ENCODE results near the gene LTBR.
"Not testable (repeated sequence)": the region's sequence is repeated elsewhere in the genome, so short reads cannot be mapped to it uniquely, and the experiment has no call there.

The LTBR gene

GRCh38 chr12:6383572-6384498 is at the start of gene LTBR:
LTBR (plus strand) TSS chr12:6384162; CDS start chr12:6384359, 197 bp downstream.
- Histone ChIP-seq H3K27ac (peak within 1 kb of the TSS; percentile 72), H3K27me3 (peaks cover 28% of the 10 kb centered on the region), H3K36me3 (no peaks in the 10 kb centered on the region), H3K9ac (peak within 1 kb of the TSS; percentile 74), H4K20me1 (no peaks in the 10 kb centered on the region), H3K4me1 (peaks cover 22% of the 10 kb centered on the region), H3K9me3 (no peaks in the 10 kb centered on the region), H3K4me2 (peak within 1 kb of the TSS; percentile 87), H3K4me3 (peak within 1 kb of the TSS; percentile 60)
- no peak for TF ChIP-seq Cebpa-rat (IDR thresholded peaks at IDR 0.05)

GRCh38 chr12:6334359-6334758 is 49.6 kb upstream of the LTBR start:
- Histone ChIP-seq H3K9ac (no peak overlapping the region), H3K9me3 (no peaks in the 10 kb centered on the region), H3K4me1 (peaks cover 100% of the 10 kb centered on the region), H3K27me3 (no peaks in the 10 kb centered on the region), H3K27ac (no peak overlapping the region), H3K4me3 (no peak overlapping the region), H4K20me1 (peaks cover 91% of the 10 kb centered on the region), H3K4me2 (peak overlapping the region; percentile 99), H3K36me3 (peaks cover 67% of the 10 kb centered on the region)
- TF ChIP-seq Cebpa-rat (IDR thresholded peaks at IDR 0.05): no peak

- H3K9me3 ChIP-seq: no peaks in the 10 kb centered on the region
- peak overlapping the region; percentile 98 for H3K27ac ChIP-seq
- peak overlapping the region; percentile 92; the same call in 1 of the 2 replicates for H3K4me3 ChIP-seq
- peak overlapping the region; percentile 99 for H3K4me2 ChIP-seq
- no peaks in the 10 kb centered on the region for H3K27me3 ChIP-seq
- peaks cover 100% of the 10 kb centered on the region for H3K4me1 ChIP-seq
- TF ChIP-seq Cebpa-rat (IDR thresholded peaks at IDR 0.05): no peak
- H3K9ac ChIP-seq: peak overlapping the region; percentile 96; the same call in 1 of the 2 replicates
- H3K36me3 ChIP-seq: peaks cover 63% of the 10 kb centered on the region
- peaks cover 91% of the 10 kb centered on the region for H4K20me1 ChIP-seq
These were observed 49.0 kb upstream of the LTBR start for GRCh38 chr12:6334940-6335450.

GRCh38 chr12:6335451-6336078 is 48.4 kb upstream of the LTBR start:
- H3K9me3 ChIP-seq: no peaks in the 10 kb centered on the region
- H4K20me1 ChIP-seq: peaks cover 91% of the 10 kb centered on the region
- peak overlapping the region; percentile 92 for H3K4me3 ChIP-seq
- peaks cover 58% of the 10 kb centered on the region for H3K36me3 ChIP-seq
- peaks cover 95% of the 10 kb centered on the region for H3K4me1 ChIP-seq
- no peaks in the 10 kb centered on the region for H3K27me3 ChIP-seq
- H3K9ac ChIP-seq: peak overlapping the region; percentile 96
- H3K27ac ChIP-seq: peak overlapping the region; percentile 98
- peak overlapping the region; percentile 99 for H3K4me2 ChIP-seq
- no peak for TF ChIP-seq Cebpa-rat (IDR thresholded peaks at IDR 0.05)

GRCh38 chr12:6336079-6336888 is 47.7 kb upstream of the LTBR start:
- H3K9me3 ChIP-seq: no peaks in the 10 kb centered on the region
- no peaks in the 10 kb centered on the region for H3K27me3 ChIP-seq
- peaks cover 51% of the 10 kb centered on the region for H3K36me3 ChIP-seq
- peak overlapping the region; percentile 92 for H3K4me3 ChIP-seq
- peak overlapping the region; percentile 98 for H3K27ac ChIP-seq
- TF ChIP-seq Cebpa-rat (IDR thresholded peaks at IDR 0.05): no peak
- peaks cover 84% of the 10 kb centered on the region for H4K20me1 ChIP-seq
- peaks cover 88% of the 10 kb centered on the region for H3K4me1 ChIP-seq
- H3K4me2 ChIP-seq: peak overlapping the region; percentile 99
- peak overlapping the region; percentile 96 for H3K9ac ChIP-seq

GRCh38 chr12:6336889-6337853 is 46.8 kb upstream of the LTBR start:
- Histone ChIP-seq H3K9ac (peak overlapping the region; percentile 96), H3K4me2 (peak overlapping the region; percentile 99), H3K27ac (peak overlapping the region; percentile 98), H3K27me3 (no peaks in the 10 kb centered on the region), H3K9me3 (no peaks in the 10 kb centered on the region), H4K20me1 (peaks cover 75% of the 10 kb centered on the region), H3K4me3 (peak overlapping the region; percentile 92), H3K36me3 (peaks cover 42% of the 10 kb centered on the region), H3K4me1 (peaks cover 82% of the 10 kb centered on the region)
- no peak for TF ChIP-seq Cebpa-rat (IDR thresholded peaks at IDR 0.05)

GRCh38 chr12:6337958-6338433 is 46.0 kb upstream of the LTBR start:
- Histone ChIP-seq H3K4me1 (peaks cover 82% of the 10 kb centered on the region), H3K9ac (peak overlapping the region; percentile 96), H3K4me2 (peak overlapping the region; percentile 99)

GRCh38 chr12:6338536-6338935 is 45.4 kb upstream of the LTBR start:
- peaks cover 82% of the 10 kb centered on the region for H3K4me1 ChIP-seq
- H3K36me3 ChIP-seq: peaks cover 28% of the 10 kb centered on the region
- H3K9ac ChIP-seq: peak overlapping the region; percentile 96
- H3K27ac ChIP-seq: peak overlapping the region; percentile 98
- not testable (repeated sequence) for H3K27me3 ChIP-seq, H3K9me3 ChIP-seq
- H4K20me1 ChIP-seq: peaks cover 61% of the 10 kb centered on the region
- peak overlapping the region; percentile 92 for H3K4me3 ChIP-seq
- peak overlapping the region; percentile 99 for H3K4me2 ChIP-seq

More at GRCh38 chr12:6337958-6338433, 46.0 kb upstream of the LTBR start:
- Histone ChIP-seq H4K20me1 (peaks cover 67% of the 10 kb centered on the region), H3K4me3 (peak overlapping the region; percentile 92), H3K9me3 (no peaks in the 10 kb centered on the region), H3K27ac (peak overlapping the region; percentile 98), H3K27me3 (no peaks in the 10 kb centered on the region), H3K36me3 (peaks cover 33% of the 10 kb centered on the region)
- TF ChIP-seq Cebpa-rat (IDR thresholded peaks at IDR 0.05): no peak

Measured in BLaER1 (cell line).